AG08396 (cell line): ENCODE data around the gene FAM131B.

Experiments
- DNase-seq: peaks from one replicate; pipeline ENCODE4 v3.0.0; 2012; ENCODE audit warnings: low spot score, mixed read lengths

The FAM131B gene

DNA sequence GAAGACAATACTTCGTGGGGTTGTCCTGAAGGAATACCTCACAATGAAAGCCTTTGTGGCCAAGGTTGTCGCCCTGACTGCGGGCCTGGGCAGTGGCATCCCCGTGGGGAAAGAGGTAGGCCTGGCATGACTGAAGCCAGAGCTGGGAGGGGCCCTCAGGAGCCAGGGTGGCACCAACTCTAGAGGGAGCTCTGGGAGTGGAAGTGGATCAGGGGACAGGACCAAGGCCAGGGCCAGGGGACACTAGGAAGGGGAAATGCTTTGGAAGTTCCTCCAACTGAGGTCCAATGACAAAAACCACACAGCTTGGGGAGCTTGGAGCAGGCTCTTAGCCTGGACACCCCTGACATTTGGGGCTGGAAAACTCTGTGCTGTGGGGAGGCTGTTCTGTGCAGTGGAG, 40.8 kb downstream of the FAM131B start:
- no peak for DNase-seq

DNA sequence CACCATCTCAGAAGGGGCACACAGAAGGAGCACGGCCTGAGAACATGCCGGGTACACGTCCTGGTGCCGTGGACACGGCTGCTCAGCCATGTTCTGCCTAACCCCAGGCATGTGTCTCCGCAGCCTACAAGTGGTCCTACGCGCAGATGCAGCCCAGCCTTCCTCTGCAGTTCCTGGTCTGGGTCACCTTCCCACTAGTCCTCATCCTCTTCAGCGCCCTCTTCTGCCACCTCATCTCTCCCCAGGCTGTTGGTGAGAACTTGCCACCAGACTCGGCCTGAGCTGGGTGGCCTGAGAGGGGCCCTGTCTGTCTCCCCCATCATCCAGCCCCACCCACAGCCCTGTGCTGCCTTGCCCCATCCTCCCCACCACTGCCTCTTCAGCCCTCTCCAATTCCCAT, 41.3 kb downstream of the FAM131B start:
- DNase-seq = no peak

DNA sequence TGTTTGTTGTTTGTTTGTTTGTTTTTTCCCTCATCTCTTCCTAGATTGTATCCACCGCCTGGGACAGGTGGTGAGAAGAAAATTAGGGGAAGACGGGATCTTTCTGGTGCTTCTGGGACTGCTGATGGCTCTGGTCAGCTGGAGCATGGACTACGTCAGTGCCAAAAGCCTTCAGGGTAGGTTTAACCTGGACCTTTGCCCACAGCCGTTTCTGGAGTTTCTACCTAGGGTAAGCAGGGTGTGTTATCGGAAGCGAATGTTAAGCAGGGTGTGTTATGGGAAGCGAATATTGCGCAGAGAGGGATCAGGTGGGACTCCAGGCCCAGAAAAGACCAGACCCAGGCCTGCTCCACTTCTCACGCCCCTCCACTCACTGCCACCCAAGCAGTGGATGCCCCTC, 41.9 kb downstream of the FAM131B start:
- DNase-seq = no peak

DNA sequence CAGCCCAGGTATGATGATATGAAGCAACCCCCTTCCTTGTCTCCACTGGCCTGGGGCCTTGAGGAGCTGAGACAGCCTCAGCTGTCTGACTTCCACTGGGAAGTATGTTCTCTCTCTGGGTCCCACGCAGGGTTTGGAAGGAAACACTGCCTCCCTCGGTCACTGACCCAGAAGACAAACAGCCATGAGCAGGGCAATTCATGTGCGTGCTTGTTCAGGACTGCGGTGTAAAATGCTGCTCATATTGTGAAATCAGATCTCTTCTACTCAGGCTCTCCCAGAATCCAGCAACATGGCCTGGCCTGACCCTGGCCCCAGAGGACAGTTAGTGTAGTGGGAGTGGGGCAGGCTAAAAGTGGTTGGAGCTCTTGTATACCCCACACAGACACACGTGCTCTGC, 43.9 kb downstream of the FAM131B start:
- DNase-seq = peak; percentile 18

DNA sequence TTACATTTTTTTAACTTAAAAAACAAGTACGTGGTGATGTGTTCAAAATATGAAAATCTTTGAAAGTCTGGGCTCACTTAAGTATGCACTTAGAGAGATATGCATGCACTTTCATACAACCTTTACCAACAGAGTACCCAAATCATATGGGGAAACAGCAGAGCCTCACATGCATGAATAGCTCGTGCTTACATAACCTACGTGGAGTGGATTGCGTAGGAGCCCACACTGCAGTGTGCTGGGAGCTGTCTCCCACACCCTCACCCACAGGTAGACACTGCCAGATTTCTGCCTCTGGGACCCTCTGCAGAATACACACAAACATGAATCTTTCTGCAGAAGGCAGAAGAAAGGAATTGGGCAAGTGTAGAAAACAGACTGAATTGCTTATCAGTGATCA, 46.0 kb downstream of the FAM131B start:
- no peak for DNase-seq

DNA sequence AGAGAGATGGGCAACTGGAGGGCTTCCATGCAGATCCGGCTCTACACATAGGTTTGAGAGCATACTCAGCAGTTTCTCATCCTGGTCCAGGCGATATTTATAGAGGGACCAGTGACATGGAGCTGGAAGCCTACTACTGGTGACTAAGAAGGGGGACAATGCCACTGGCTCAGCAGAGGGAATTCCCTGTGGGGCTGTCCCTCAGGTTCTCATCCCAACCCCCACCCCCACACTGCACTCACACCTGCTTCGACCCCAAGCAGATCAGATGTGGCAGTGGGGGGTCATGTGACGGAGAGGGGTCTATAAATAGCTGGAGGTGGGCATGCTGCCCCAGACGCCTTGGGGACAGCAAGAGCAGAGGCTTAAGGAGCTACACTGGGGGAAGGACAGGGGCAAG, 46.7 kb downstream of the FAM131B start, which contains the start of gene CLCN1:
CLCN1 (plus strand) TSS at position 336 of the 400 bp plus-strand sequence. CDS start 102 bp downstream, outside the sequence.
- DNase-seq = no peak

DNA sequence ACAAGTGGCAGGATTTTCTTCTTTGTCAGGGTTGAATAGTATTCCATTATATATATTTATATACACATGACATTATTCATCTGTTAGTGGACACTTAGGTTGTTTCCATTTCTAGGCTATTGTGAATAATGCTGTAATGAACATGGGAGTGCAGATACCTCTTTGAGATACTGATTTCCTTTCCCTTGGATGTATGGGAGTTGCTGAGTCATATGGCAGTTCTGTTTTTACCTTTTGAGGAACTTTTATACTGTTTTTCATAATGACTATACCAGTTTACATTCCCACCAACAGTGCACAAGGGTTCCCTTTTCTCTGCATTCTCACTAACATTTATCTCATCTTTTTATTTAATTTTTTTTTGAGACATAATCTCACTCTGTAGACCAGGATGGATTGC, 48.4 kb downstream of the FAM131B start:
- no peak for DNase-seq

GRCh38 chr7:143308632-143309031, 53.9 kb downstream of the FAM131B start:
- DNase-seq = no peak

GRCh38 chr7:143305423-143306070, 57.0 kb downstream of the FAM131B start:
- peak; percentile 57 for DNase-seq

- no peak for DNase-seq
Measured at GRCh38 chr7:143304938-143305337, 57.6 kb downstream of the FAM131B start.

GRCh38 chr7:143303733-143304132, 58.8 kb downstream of the FAM131B start:
- DNase-seq = no peak
